Left ventricle myocardium inferior (tissue), 1 donor: ENCODE data around the gene C17orf113. TPM values are rescaled to one million over a fixed set of nuclear protein-coding genes. Genes with fewer than 3 reads are reported as not detected.

Experiments
- DNase-seq: peaks from one replicate; pipeline ENCODE4 v3.0.0-alpha.2; 2020
- H3K27ac ChIP-seq: fragments of 200-600 bp; replicated peaks from 2 replicates; pipeline ENCODE4 v1.8.0; 2021
- H3K27me3 ChIP-seq: fragments of 200-600 bp; 2 replicates; pipeline ENCODE4 v1.8.0; 2021; ENCODE audit warnings: low read depth
- H3K36me3 ChIP-seq: fragments of 200-600 bp; 2 replicates; pipeline ENCODE4 v1.8.0; 2021
- H3K4me1 ChIP-seq: fragments of 200-600 bp; 2 replicates; pipeline ENCODE4 v1.8.0; 2021
- H3K4me3 ChIP-seq: fragments of 200-600 bp; 2 replicates; pipeline ENCODE4 v1.8.0; 2021; ENCODE audit warnings: mild to moderate bottlenecking, moderate library complexity
- H3K9me3 ChIP-seq: fragments of 200-600 bp; replicated peaks from 2 replicates; pipeline ENCODE4 v1.8.0; 2021
- CTCF ChIP-seq: fragments of 200-600 bp; IDR thresholded peaks from 2 replicates; pipeline ENCODE4 v1.8.0; 2021; ENCODE audit warnings: antibody characterized with exemption, mild to moderate bottlenecking, borderline replicate concordance
- intact Hi-C: fragments of 100-400 bp; cut with micrococcal nuclease; formaldehyde crosslinking; loops from one replicate; pipeline ENCODE4 v1.11.0; 2022
- total RNA-seq: library from RNA; stranded (reverse); fragmentation: NEBNext Ultra II Directional; extraction: Animal tissue kit (Norgen Biotek cat#: 25700); gene quantifications from one replicate; pipeline ENCODE4 v1.2.1, GENCODE V29; 2021
- donor health status: DM: no; HTN: yes; CAD: no; lungs with severe emphysema.

C17orf113 gene
- total RNA-seq, 1 donor from 2014 or later = 0.63 TPM

- no peak overlapping the region for H3K27ac ChIP-seq
- H3K36me3 ChIP-seq = no peaks in the 10 kb centered on the region
- H3K4me1 ChIP-seq = peaks cover 17% of the 10 kb centered on the region
- H3K9me3 ChIP-seq = no peaks in the 10 kb centered on the region
- no peaks in the 10 kb centered on the region for H3K27me3 ChIP-seq
- no peak overlapping the region for H3K4me3 ChIP-seq
- intact Hi-C loops = no loop called here
- no peak for DNase-seq
- TF ChIP-seq CTCF = no peak
Observed at GRCh38 chr17:42047343-42047742, 3.1 kb downstream of the C17orf113 start.

- DNase-seq = no peak
- no peaks in the 10 kb centered on the region for H3K9me3 ChIP-seq
- no peak overlapping the region for H3K27ac ChIP-seq
- intact Hi-C loops = no loop called here
- no peaks in the 10 kb centered on the region for H3K36me3 ChIP-seq
- no peaks in the 10 kb centered on the region for H3K27me3 ChIP-seq
- no peak for TF ChIP-seq CTCF
- H3K4me3 ChIP-seq = no peak overlapping the region
- peaks cover 12% of the 10 kb centered on the region for H3K4me1 ChIP-seq
Observed at GRCh38 chr17:42045719-42046118, 4.7 kb downstream of the C17orf113 start.

GRCh38 chr17:42042598-42043319 lies 7.6 kb downstream of the C17orf113 start:
- Histone ChIP-seq H3K4me3 (no peak overlapping the region), H3K36me3 (no peaks in the 10 kb centered on the region), H3K9me3 (no peaks in the 10 kb centered on the region), H3K27me3 (peaks cover 21% of the 10 kb centered on the region), H3K27ac (no peak overlapping the region), H3K4me1 (peaks cover 4% of the 10 kb centered on the region)
- no peak for TF ChIP-seq CTCF
- intact Hi-C loops = no loop called here
- no peak for DNase-seq

- DNase-seq = no peak
- Histone ChIP-seq H3K36me3 (no peaks in the 10 kb centered on the region), H3K4me1 (peaks cover 4% of the 10 kb centered on the region), H3K27me3 (peaks cover 29% of the 10 kb centered on the region), H3K27ac (no peak overlapping the region), H3K4me3 (no peak overlapping the region), H3K9me3 (no peaks in the 10 kb centered on the region)
- intact Hi-C loops = no loop called here
- no peak for TF ChIP-seq CTCF
Observed at GRCh38 chr17:42041619-42042018, 8.8 kb downstream of the C17orf113 start.

GRCh38 chr17:42040818-42041217 lies 9.6 kb downstream of the C17orf113 start:
- Histone ChIP-seq H3K4me1 (peaks cover 4% of the 10 kb centered on the region), H3K36me3 (no peaks in the 10 kb centered on the region), H3K27me3 (peaks cover 36% of the 10 kb centered on the region), H3K27ac (no peak overlapping the region), H3K4me3 (no peak overlapping the region), H3K9me3 (no peaks in the 10 kb centered on the region)
- no peak for DNase-seq
- intact Hi-C loops = no loop called here
- TF ChIP-seq CTCF = no peak
